GM19239 (cell line): Measurements from ENCODE around the gene POLR1E.
A peak's percentile ranks its signal among the peaks of the same experiment; 100 is the strongest.
"Not testable (repeated sequence)": the region's sequence is repeated elsewhere in the genome, so short reads cannot be mapped to it uniquely, and the experiment has no call there.

Source experiments
- DNase-seq: peaks from one replicate; pipeline ENCODE4 v3.0.0; 2011; ENCODE audit warnings: low spot score; ENCODE audit not compliant: insufficient read length
- FAIRE-seq: peaks from 2 replicates; lab custom pipeline; 2011; peaks lifted over from hg19 to GRCh38; lab: Jason Lieb, UNC

Gene POLR1E

DNA sequence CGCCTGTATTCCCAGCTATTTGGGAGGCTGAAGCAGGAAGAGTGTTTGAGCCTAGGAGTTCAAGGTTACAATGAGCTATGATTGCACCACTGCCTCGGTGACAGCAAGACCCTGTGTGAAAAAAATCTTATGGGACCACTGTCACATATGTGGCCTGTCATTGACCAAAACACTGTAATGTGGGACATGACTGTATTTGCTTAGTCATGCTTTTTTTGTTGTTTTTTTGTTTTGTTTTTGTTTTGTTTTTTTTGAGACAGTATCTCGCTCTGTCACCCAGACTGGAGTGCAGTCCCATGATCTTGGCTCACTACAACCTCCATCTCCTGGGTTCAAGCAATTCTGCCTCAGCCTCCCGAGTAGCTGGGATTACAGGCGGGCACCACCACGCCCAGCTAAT lies 13.5 kb downstream of the POLR1E start:
- FAIRE-seq: no peak
- no peak for DNase-seq

- DNase-seq: no peak
These were observed 16.3 kb downstream of the POLR1E start for GRCh38 chr9:37501957-37502596.

GRCh38 chr9:37503736-37504135 lies 18.0 kb downstream of the POLR1E start:
- DNase-seq (no peak), FAIRE-seq (no peak)

More at GRCh38 chr9:37501957-37502596, 16.3 kb downstream of the POLR1E start:
- no peak for FAIRE-seq

DNA sequence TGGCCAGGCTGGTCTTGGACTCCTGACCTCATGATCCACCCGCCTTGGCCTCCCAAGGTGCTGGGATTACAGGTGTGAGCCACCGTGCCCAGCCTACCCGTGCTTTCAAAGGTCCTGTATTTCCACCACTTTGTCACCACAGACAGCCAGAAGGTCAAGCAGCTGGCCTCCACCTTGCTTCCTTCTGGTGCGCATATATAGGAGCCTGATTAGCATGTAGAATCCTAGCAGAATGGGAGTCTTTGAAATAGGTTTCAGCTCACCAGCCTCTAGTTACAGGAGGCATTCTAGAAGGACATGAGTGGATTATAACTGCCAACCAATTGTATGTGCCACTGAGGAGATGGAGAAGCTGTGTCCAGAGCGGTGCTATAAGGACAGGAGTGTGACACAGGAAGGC lies 18.9 kb downstream of the POLR1E start:
- FAIRE-seq (no peak), DNase-seq (no peak)

GRCh38 chr9:37507566-37508134 lies 21.9 kb downstream of the POLR1E start:
- FAIRE-seq (no peak), DNase-seq (no peak)

GRCh38 chr9:37508135-37508833 lies 22.5 kb downstream of the POLR1E start:
- no peak for DNase-seq
- FAIRE-seq: no peak

- no peak for FAIRE-seq
- no peak for DNase-seq
These were observed 23.1 kb downstream of the POLR1E start for GRCh38 chr9:37508834-37509206.

DNA sequence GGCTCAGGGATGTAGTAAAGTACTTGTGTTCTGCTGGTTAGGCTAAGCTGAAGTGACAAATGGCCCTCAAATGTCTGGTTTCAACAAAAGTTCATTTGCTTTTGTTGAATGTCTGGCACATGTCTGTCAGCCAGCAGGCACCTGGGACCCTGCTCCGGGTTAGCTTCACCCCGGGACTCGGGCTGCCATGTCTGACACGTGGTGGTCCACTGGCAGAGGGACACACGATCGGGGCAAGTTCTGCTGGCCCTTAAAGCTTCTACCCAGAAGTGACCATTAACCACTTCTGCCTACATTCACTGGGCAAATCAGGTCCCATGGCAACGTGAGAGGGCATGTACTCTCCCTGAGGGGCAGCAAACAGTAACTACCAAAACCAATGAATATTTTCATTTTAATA lies 23.8 kb downstream of the POLR1E start:
- FAIRE-seq (no peak), DNase-seq (no peak)

DNA sequence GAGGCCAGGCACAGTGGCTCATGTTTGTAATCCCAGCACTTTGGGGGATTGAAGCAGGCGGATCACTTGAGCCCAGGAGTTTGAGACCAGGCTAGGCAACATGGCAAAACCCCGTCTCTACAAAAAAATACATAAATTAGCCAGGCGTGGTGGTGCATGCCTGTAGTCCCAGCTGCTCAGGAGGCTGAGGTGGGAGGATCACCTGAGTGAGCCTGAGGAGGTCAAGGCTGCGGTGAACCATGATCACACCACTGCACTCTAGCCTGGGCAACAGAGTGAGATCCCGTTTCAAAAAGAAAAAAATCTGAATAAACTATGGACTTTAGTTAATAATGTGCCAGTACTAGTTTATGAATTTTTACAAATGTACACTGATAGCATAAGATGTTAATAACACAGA lies 24.3 kb downstream of the POLR1E start:
- DNase-seq, FAIRE-seq: not testable (repeated sequence)

GRCh38 chr9:37511016-37512010 lies 25.6 kb downstream of the POLR1E start:
- FAIRE-seq: no peak
- peak; percentile 30 for DNase-seq

DNA sequence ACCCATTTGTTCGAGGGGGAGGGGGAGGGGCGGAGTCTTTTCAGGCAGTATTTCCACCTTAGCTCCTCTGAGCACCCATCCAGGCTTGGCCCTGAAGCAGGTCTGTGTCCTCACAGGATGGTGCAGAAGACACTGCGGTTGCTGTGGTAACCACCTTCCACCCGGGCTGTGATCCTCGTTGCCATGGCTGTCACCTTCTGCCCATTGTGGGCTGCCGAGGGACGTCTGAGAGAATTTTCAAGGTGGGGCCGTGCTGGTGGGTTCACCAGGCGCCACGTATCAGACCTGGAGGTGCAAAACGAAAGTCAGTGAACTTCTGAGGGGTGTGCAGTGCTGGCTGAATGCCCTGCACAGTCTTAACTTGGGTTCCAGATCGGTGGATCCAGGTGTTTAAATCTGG lies 26.7 kb downstream of the POLR1E start:
- FAIRE-seq (no peak), DNase-seq (no peak)

- not testable (repeated sequence) for DNase-seq, FAIRE-seq
These were observed 28.7 kb downstream of the POLR1E start for GRCh38 chr9:37514415-37514814.

- FAIRE-seq (no peak), DNase-seq (no peak)
These were observed 29.3 kb downstream of the POLR1E start for GRCh38 chr9:37514999-37515398.

GRCh38 chr9:37515620-37516258 lies 30.0 kb downstream of the POLR1E start:
- FAIRE-seq: no peak
- DNase-seq: no peak

DNA sequence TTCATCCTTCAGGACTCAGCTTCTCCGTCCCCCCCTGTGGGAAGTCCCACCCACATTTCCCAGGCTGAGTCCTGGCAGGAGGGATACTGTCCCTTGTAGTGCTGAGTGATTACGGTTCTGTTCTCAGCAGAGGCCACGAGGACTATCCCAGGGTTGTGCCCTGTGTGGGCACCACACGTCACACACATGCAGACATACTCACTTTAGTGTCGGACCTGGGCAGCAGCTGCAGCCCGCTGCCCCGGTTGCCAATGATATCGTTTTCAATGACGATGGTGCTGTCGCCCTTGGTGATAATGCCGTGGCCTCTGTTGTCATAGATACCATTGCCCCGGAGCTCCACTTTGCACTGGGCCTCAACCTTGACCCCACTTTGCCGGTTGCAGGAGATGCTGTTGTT lies 32.2 kb downstream of the POLR1E start:
- DNase-seq (no peak), FAIRE-seq (no peak)

DNA sequence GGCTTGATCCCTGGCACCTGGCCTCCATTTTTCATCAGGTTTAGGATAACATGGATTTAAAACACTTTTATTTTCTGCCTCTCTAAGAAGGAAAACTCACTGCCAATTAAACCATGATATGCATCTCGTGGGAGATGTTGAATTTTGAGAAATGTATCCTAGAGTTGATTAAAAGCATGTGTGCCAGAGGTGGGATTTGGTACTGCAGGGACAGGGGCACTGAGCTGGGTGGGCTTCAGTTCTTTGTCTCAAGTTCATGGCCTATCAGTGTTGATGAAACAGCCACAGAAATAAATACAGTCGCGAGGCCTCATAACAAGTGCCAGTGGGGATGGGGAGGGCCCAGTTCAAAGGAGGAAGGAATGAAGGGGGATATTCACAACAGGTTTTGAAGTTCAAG lies 34.9 kb downstream of the POLR1E start:
- no peak for DNase-seq
- FAIRE-seq: no peak

- no peak for FAIRE-seq
- DNase-seq: no peak
These were observed 35.4 kb downstream of the POLR1E start for GRCh38 chr9:37521111-37521510.

GRCh38 chr9:37522971-37523370 lies 37.2 kb downstream of the POLR1E start:
- no peak for DNase-seq
- no peak for FAIRE-seq

DNA sequence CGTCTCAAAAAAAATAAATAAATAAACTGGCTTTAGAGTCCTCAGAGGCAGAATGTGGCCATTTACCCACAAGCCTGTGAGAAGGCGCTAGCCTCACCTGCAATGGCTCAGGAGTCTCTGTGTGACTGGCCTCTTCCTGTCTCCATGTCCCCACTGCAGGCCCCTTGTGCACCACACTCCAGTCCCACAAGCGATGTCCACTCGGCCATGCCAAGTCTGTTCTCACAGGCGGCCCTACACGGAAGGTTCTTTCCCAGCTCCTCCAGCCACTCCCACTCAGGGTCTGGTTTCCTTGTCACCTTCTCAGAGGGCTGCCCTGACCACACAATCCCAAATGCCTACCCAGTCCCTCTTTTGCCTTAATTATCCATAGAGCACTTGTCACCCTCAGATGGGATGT lies 38.2 kb downstream of the POLR1E start:
- no peak for FAIRE-seq
- no peak for DNase-seq
